Epithelial cell of proximal tubule (primary cell): Measurements from ENCODE around the gene SARDH. TPM values are rescaled to one million over a fixed set of nuclear protein-coding genes. Genes with fewer than 3 reads are reported as not detected.

Source experiments
- DNase-seq: peaks from one replicate; pipeline ENCODE4 v3.0.0-alpha.2; 2011; ENCODE audit warnings: low read depth
- H3K4me3 ChIP-seq: 2 replicates; pipeline ENCODE4 v1.5.1; 2011; ENCODE audit warnings: low read depth, mild to moderate bottlenecking, low read length
- CTCF ChIP-seq: conservative IDR thresholded peaks from 2 replicates; pipeline ENCODE4 v1.5.1; 2012; ENCODE audit warnings: low read depth, mild to moderate bottlenecking, low read length
- total RNA-seq: library from RNA; depleted of rRNA; stranded (reverse); fragments of >200 nt; gene quantifications from 2 replicates; pipeline ENCODE4 v1.2.3, GENCODE V29; 2015

Gene SARDH
- total RNA-seq, 1 donor from 2014 or later, result 0.92 TPM

GRCh38 chr9:133715295-133715865 is 22.8 kb downstream of the SARDH start:
- no peak for DNase-seq
- H3K4me3 ChIP-seq, result no peak overlapping the region
- TF ChIP-seq CTCF, result no peak

- DNase-seq, result no peak
- no peak for TF ChIP-seq CTCF
- H3K4me3 ChIP-seq, result no peak overlapping the region
Measured at GRCh38 chr9:133714606-133715294, 23.4 kb downstream of the SARDH start.

- no peak for DNase-seq
- no peak for TF ChIP-seq CTCF
Measured at GRCh38 chr9:133713960-133714495, 24.1 kb downstream of the SARDH start.

GRCh38 chr9:133713150-133713959 is 24.8 kb downstream of the SARDH start:
- no peak for TF ChIP-seq CTCF
- no peak for DNase-seq
- no peak overlapping the region for H3K4me3 ChIP-seq

More at GRCh38 chr9:133713960-133714495, 24.1 kb downstream of the SARDH start:
- no peak overlapping the region for H3K4me3 ChIP-seq

GRCh38 chr9:133712221-133713100 is 25.7 kb downstream of the SARDH start:
- no peak overlapping the region for H3K4me3 ChIP-seq
- no peak for TF ChIP-seq CTCF
- no peak for DNase-seq
